ENCODE results near the gene COL21A1. TPM values are rescaled to one million over a fixed set of nuclear protein-coding genes. Genes with fewer than 3 reads are reported as not detected.

The COL21A1 gene
- total and polyA plus RNA-seq, 2 donors (not counting 1 experiment from before 2014, with no cell fraction given) = 6.9 to 28.2 TPM

GRCh38 chr6:56172144-56172543, 75.2 kb downstream of the COL21A1 start:
- Histone ChIP-seq H3K4me2 (ENCODE audit: extremely low read depth, insufficient read depth, low read length) (no peak overlapping the region), H3K79me2 (ENCODE audit: control insufficient read depth, insufficient read depth, low read length) (no peaks in the 10 kb centered on the region), H3K27ac (ENCODE audit: insufficient read depth, low read length) (no peak overlapping the region), H4K20me1 (ENCODE audit: control insufficient read depth, extremely low read depth, insufficient read depth, low read length) (no peaks in the 10 kb centered on the region), H3K4me1 (ENCODE audit: control insufficient read depth, extremely low read depth, insufficient read depth, low read length) (no peaks in the 10 kb centered on the region), H3K9me3 (ENCODE audit: control insufficient read depth, insufficient read depth, low read depth, low read length) (no peaks in the 10 kb centered on the region), H3K27me3 (ENCODE audit: control insufficient read depth, insufficient read depth, low read length) (no peaks in the 10 kb centered on the region), H3K36me3 (ENCODE audit: control insufficient read depth, insufficient read depth, low read length) (no peaks in the 10 kb centered on the region), H2AFZ (ENCODE audit: low read length) (no peak overlapping the region), H3K4me3 (replicated peaks in 1 of 4; ENCODE audit: control extremely low read depth in 1 of 4, insufficient read depth in 1 of 4, low read depth in 3 of 4, low read length in 4 of 4) (no peak overlapping the region), H3K9ac (ENCODE audit: insufficient read depth, low read length) (no peak overlapping the region)
- no peak for DNase-seq (ENCODE audit: low read depth in 2 of 2)
- TF ChIP-seq CTCF (conservative IDR thresholded peaks at IDR 0.05 in 1 of 2, IDR thresholded peaks at IDR 0.05 in 1 of 2; ENCODE audit: low read depth in 1 of 2, low read length in 2 of 2) (no peak), EZH2 (IDR thresholded peaks at IDR 0.05; ENCODE audit: low read length, missing control alignments) (no peak)

- Histone ChIP-seq H3K27me3 (ENCODE audit: control insufficient read depth, insufficient read depth, low read length) (no peaks in the 10 kb centered on the region), H3K4me2 (ENCODE audit: extremely low read depth, insufficient read depth, low read length) (no peak overlapping the region), H3K79me2 (ENCODE audit: control insufficient read depth, insufficient read depth, low read length) (no peaks in the 10 kb centered on the region), H3K36me3 (ENCODE audit: control insufficient read depth, insufficient read depth, low read length) (no peaks in the 10 kb centered on the region), H4K20me1 (ENCODE audit: control insufficient read depth, extremely low read depth, insufficient read depth, low read length) (no peaks in the 10 kb centered on the region), H3K4me3 (replicated peaks in 1 of 4; ENCODE audit: control extremely low read depth in 1 of 4, insufficient read depth in 1 of 4, low read depth in 3 of 4, low read length in 4 of 4) (no peak overlapping the region), H3K27ac (ENCODE audit: insufficient read depth, low read length) (no peak overlapping the region), H3K4me1 (ENCODE audit: control insufficient read depth, extremely low read depth, insufficient read depth, low read length) (no peaks in the 10 kb centered on the region), H2AFZ (ENCODE audit: low read length) (no peak overlapping the region), H3K9ac (ENCODE audit: insufficient read depth, low read length) (no peak overlapping the region), H3K9me3 (ENCODE audit: control insufficient read depth, insufficient read depth, low read depth, low read length) (no peaks in the 10 kb centered on the region)
- no peak for DNase-seq (ENCODE audit: low read depth in 2 of 2)
- TF ChIP-seq EZH2 (IDR thresholded peaks at IDR 0.05; ENCODE audit: low read length, missing control alignments) (no peak), CTCF (conservative IDR thresholded peaks at IDR 0.05 in 1 of 2, IDR thresholded peaks at IDR 0.05 in 1 of 2; ENCODE audit: low read depth in 1 of 2, low read length in 2 of 2) (no peak)
These were observed 78.0 kb downstream of the COL21A1 start for GRCh38 chr6:56169366-56169765.

- no peaks in the 10 kb centered on the region for H3K9me3 ChIP-seq (ENCODE audit: control insufficient read depth, insufficient read depth, low read depth, low read length)
- no peak overlapping the region for H2AFZ ChIP-seq (ENCODE audit: low read length)
- no peak overlapping the region for H3K9ac ChIP-seq (ENCODE audit: insufficient read depth, low read length)
- no peak for DNase-seq (ENCODE audit: low read depth in 2 of 2)
- no peaks in the 10 kb centered on the region for H4K20me1 ChIP-seq (ENCODE audit: control insufficient read depth, extremely low read depth, insufficient read depth, low read length)
- no peaks in the 10 kb centered on the region for H3K4me1 ChIP-seq (ENCODE audit: control insufficient read depth, extremely low read depth, insufficient read depth, low read length)
- no peaks in the 10 kb centered on the region for H3K36me3 ChIP-seq (ENCODE audit: control insufficient read depth, insufficient read depth, low read length)
- no peak overlapping the region for H3K4me3 ChIP-seq (replicated peaks in 1 of 4; ENCODE audit: control extremely low read depth in 1 of 4, insufficient read depth in 1 of 4, low read depth in 3 of 4, low read length in 4 of 4)
- TF ChIP-seq EZH2 (IDR thresholded peaks at IDR 0.05; ENCODE audit: low read length, missing control alignments) (no peak), CTCF (conservative IDR thresholded peaks at IDR 0.05 in 1 of 2, IDR thresholded peaks at IDR 0.05 in 1 of 2; ENCODE audit: low read depth in 1 of 2, low read length in 2 of 2) (no peak)
- H3K27me3 ChIP-seq (ENCODE audit: control insufficient read depth, insufficient read depth, low read length) = no peaks in the 10 kb centered on the region
- H3K4me2 ChIP-seq (ENCODE audit: extremely low read depth, insufficient read depth, low read length) = no peak overlapping the region
- H3K79me2 ChIP-seq (ENCODE audit: control insufficient read depth, insufficient read depth, low read length) = no peaks in the 10 kb centered on the region
- no peak overlapping the region for H3K27ac ChIP-seq (ENCODE audit: insufficient read depth, low read length)
These were observed 78.8 kb downstream of the COL21A1 start for GRCh38 chr6:56168596-56168995.

Data from fibroblast of lung (primary cell).